K562 (cell line): ENCODE results near the gene VKORC1. TPM values are rescaled to one million over a fixed set of nuclear protein-coding genes. Genes with fewer than 3 reads are reported as not detected.
A peak's percentile ranks its signal among the peaks of the same experiment; 100 is the strongest.

ENCODE experiments used
- ATAC-seq: fragments of 200-7000 bp; cut with Tn5 transposase; 3 replicates; pipeline ENCODE4 v1.9.1; 2020; ENCODE audit warnings: moderate library complexity
- BruUV-seq: library from RNA; stranded (reverse); fragments of 400-500 nt; replicated peaks from 2 replicates; lab custom pipeline; 2021; lab: Mats Ljungman, UMichigan
- CTCF ChIA-PET: fragments of 300-600 bp; formaldehyde crosslinking; extraction: SDS; loops from one replicate; lab custom pipeline; 2021; ENCODE audit warnings: low intra/inter-chr PET ratio; lab: Yijun Ruan, JAX
- POLR2A ChIA-PET: fragments of 300-600, 350-650 bp; sonication (Branson Sonifier 250); formaldehyde crosslinking; extraction: SDS; loops from one replicate; lab custom pipeline; 2021; ENCODE audit warnings: antibody characterized with exemption, inconsistent platforms; lab: Yijun Ruan, JAX
- DNase-seq, 4 experiments: peaks; one replicate each; pipeline versions ENCODE4 v3.0.0 to v3.0.0-alpha.2; 2011 to 2018; ENCODE audit warnings: low spot score in 3 of 4, mixed read lengths in 3 of 4; ENCODE audit errors: extremely low read depth in 1 of 4
- FAIRE-seq: peaks from 2 replicates; lab custom pipeline; 2011; peaks lifted over from hg19 to GRCh38; lab: Jason Lieb, UNC
- H2AFZ ChIP-seq: 2 replicates; pipeline ENCODE4 v1.6.0; 2011; ENCODE audit warnings: low read depth, low read length, control low read depth, inconsistent platforms
- H3K27ac ChIP-seq: fragments of 200-600 bp; 3 replicates; pipeline ENCODE4 v1.8.0; 2011; ENCODE audit warnings: low read depth, mild to moderate bottlenecking, control low read depth, inconsistent platforms, low read length, moderate library complexity, mixed read lengths; ENCODE audit errors: extremely low read depth
- H3K27me3 ChIP-seq, 2 experiments: fragments of 300-600 bp in 1 of 2; 2 replicates in 1 of 2; 3 replicates in 1 of 2; pipeline versions ENCODE4 v1.6.0 to v1.8.0; 2011; ENCODE audit warnings: inconsistent platforms in 2 of 2, low read length in 2 of 2, mild to moderate bottlenecking in 1 of 2, mixed read lengths in 1 of 2, moderate library complexity in 1 of 2; ENCODE audit not compliant: control insufficient read depth in 2 of 2, insufficient read depth in 2 of 2
- H3K36me3 ChIP-seq: fragments of 300-600 bp; 3 replicates; pipeline ENCODE4 v1.8.0; 2011; ENCODE audit warnings: mild to moderate bottlenecking, low read length, inconsistent platforms; ENCODE audit not compliant: control insufficient read depth, insufficient read depth
- H3K4me1 ChIP-seq, 2 experiments: fragments of 200-600 bp in 1 of 2; replicated peaks in 1 of 2; 2 replicates in 1 of 2; 3 replicates in 1 of 2; pipeline versions ENCODE4 v1.5.1 to v1.8.0; 2011; ENCODE audit warnings: inconsistent platforms in 2 of 2, low read length in 2 of 2, mild to moderate bottlenecking in 1 of 2, mixed read lengths in 1 of 2, moderate library complexity in 1 of 2; ENCODE audit not compliant: control insufficient read depth in 2 of 2, insufficient read depth in 2 of 2
- H3K4me2 ChIP-seq: 2 replicates; pipeline ENCODE4 v1.6.1; 2011; ENCODE audit warnings: low read length, control low read depth, inconsistent platforms, mixed read lengths; ENCODE audit not compliant: insufficient read depth
- H3K4me3 ChIP-seq: fragments of 200-600 bp; sonication (generic), shearing (Covaris generic); 2 replicates; pipeline ENCODE4 v1.5.1; 2016; ENCODE audit warnings: control low read depth, inconsistent platforms
- H3K79me2 ChIP-seq: fragments of 200-600 bp; 3 replicates; pipeline ENCODE4 v1.8.0; 2011; ENCODE audit warnings: low read length, inconsistent platforms; ENCODE audit not compliant: control insufficient read depth, insufficient read depth
- H3K9ac ChIP-seq, 2 experiments: 2 replicates each; pipeline versions ENCODE4 v1.6.0 to v1.6.1; 2011; ENCODE audit warnings: low read depth in 2 of 2, low read length in 2 of 2, control low read depth in 1 of 2, inconsistent platforms in 1 of 2, mild to moderate bottlenecking in 1 of 2, mixed read lengths in 1 of 2; ENCODE audit not compliant: insufficient read depth in 1 of 2
- H3K9me1 ChIP-seq: one replicate; pipeline ENCODE4 v1.6.0; 2011; ENCODE audit warnings: inconsistent platforms, mild to moderate bottlenecking, low read length, moderate library complexity; ENCODE audit not compliant: control insufficient read depth, insufficient read depth
- H3K9me3 ChIP-seq: replicated peaks from 2 replicates; pipeline ENCODE4 v1.5.1; 2011; ENCODE audit warnings: low read depth, low read length, inconsistent platforms; ENCODE audit not compliant: control insufficient read depth, insufficient read depth
- H4K20me1 ChIP-seq: replicated peaks from 2 replicates; pipeline ENCODE4 v1.6.1; 2011; ENCODE audit warnings: low read length, inconsistent platforms, mixed read lengths; ENCODE audit not compliant: control insufficient read depth, insufficient read depth
- FOXA3 ChIP-seq, 2 experiments: fragments of 450-650 bp in 1 of 2; sonication (generic) in 1 of 2; formaldehyde crosslinking; IDR thresholded peaks in 1 of 2; conservative IDR thresholded peaks in 1 of 2; 2 replicates each; pipeline versions ENCODE4 v1.4.0 to v1.8.0; 2020 to 2022; ENCODE audit warnings: mild to moderate bottlenecking in 2 of 2, missing genetic modification reagents in 1 of 2
- HOMEZ ChIP-seq: fragments of 250-450 bp; sonication (Bioruptor Pico); IDR thresholded peaks from 2 replicates; pipeline ENCODE4 v1.4.0; 2020; ENCODE audit warnings: mild to moderate bottlenecking, moderate library complexity
- MTA2 ChIP-seq: fragments of 450-650 bp; IDR thresholded peaks from 2 replicates; pipeline ENCODE4 v1.6.1; 2016; ENCODE audit warnings: low read depth
- WGBS: fragments of 100-300 bp; shearing (Covaris generic); methylation state at CpG from one replicate; pipeline ENCODE4 v1.1.6; 2016; ENCODE audit warnings: low coverage, mixed read lengths; ENCODE audit not compliant: insufficient coverage; ENCODE audit errors: missing lambda C conversion rate; 5-methylcytosine and 5-hydroxymethylcytosine counted together
- in situ Hi-C: fragments of 300-500 bp; cut with MboI; formaldehyde crosslinking; loops from 4 replicates; pipeline ENCODE4 v1.15.0; 2018; ENCODE audit warnings: inconsistent platforms, mixed read lengths
- intact Hi-C: fragments of 100-400 bp; cut with micrococcal nuclease; formaldehyde crosslinking; loops from 2 replicates; pipeline ENCODE4 v1.14.2; 2022
- polyA plus RNA-seq, 8 experiments: library from polyadenylated mRNA; depleted of rRNA in 4 of 8; stranded (reverse) in 5 of 8; unstranded in 3 of 8; fragments of >200 nt; fragmentation: Nextera tagmentation in 2 of 8; fragmentation: Illumina TruSeq in 1 of 8; extraction: Ambion mirVana in 2 of 8; extraction: Trizol in 1 of 8; gene quantifications; 2 replicates each; pipeline versions ENCODE4 v1.2.1 to v1.2.3, GENCODE V29; 2011 to 2014; ENCODE audit warnings: inconsistent platforms in 1 of 8, missing spikeins in 1 of 8
- total RNA-seq, 7 experiments: library from RNA; depleted of rRNA in 6 of 7; stranded (reverse); fragments of >200 nt in 6 of 7; fragmentation: Illumina TruSeq in 2 of 7; extraction: Trizol in 2 of 7; gene quantifications; 2 replicates each; pipeline versions ENCODE4 v1.2.1 to v1.2.3, GENCODE V29; 2011 to 2021; ENCODE audit warnings: low replicate concordance in 1 of 7

The VKORC1 gene
- total and polyA plus RNA-seq, 9 of the 15 experiments (the other 6 are each of a cell fraction or from before 2014, with no cell fraction given) = 30.0 to 119 (median 62.1) TPM

GRCh38 chr16:31129568-31130335 is 35.2 kb upstream of the VKORC1 start:
- ATAC-seq (no peak), FAIRE-seq (no peak), DNase-seq (no peak)
- Histone ChIP-seq H3K79me2 (no peaks in the 10 kb centered on the region), H3K4me2 (no peak overlapping the region), H3K9ac (peak overlapping the region; percentile 63 to 86), H2AFZ (no peak overlapping the region), H3K9me3 (no peaks in the 10 kb centered on the region), H3K4me3 (no peak overlapping the region), H4K20me1 (no peaks in the 10 kb centered on the region), H3K36me3 (peaks cover 62% of the 10 kb centered on the region; the same call in 2 of the 3 replicates), H3K4me1 (peaks cover 35 to 77% of the 10 kb centered on the region in 2 experiments), H3K27me3 (no peaks in the 10 kb centered on the region), H3K9me1 (no peaks in the 10 kb centered on the region), H3K27ac (peak overlapping the region; percentile 90)
- intact Hi-C loops = no loop called here
- no TSS peak for BruUV-seq
- ChIA-PET POLR2A (interaction anchor here (0.6 to 5.0 kb wide), 9 partner anchors 9 to 34 kb away, joined by 3 to 44 read pairs (median 4); partner anchors contain the start of genes BCKDK and KAT8), CTCF (no interaction called here)
- in situ Hi-C loops = no loop called here
- 84% methylated on average over 27 of the region's 29 CpGs for WGBS
- no peak for TF ChIP-seq MTA2
- TF ChIP-seq HOMEZ (CRISPR knock-in tag) = no peak
- 0 out of 4 replicates have a peak, but pooled peaks of 1 of the 2 experiments have one; percentile 33 for TF ChIP-seq FOXA3 (CRISPR knock-in tag; conservative IDR thresholded peaks at IDR 0.05 in 1 of 2, IDR thresholded peaks at IDR 0.05 in 1 of 2)
